Anterior cingulate cortex (tissue), 58 donors: ENCODE results near the gene CSNK2B.

Experiments
- DNase-seq, 58 donors: peaks; one replicate each; lab custom pipeline; 2025; lab: John Stamatoyannopoulos, UW

Gene CSNK2B

DNA sequence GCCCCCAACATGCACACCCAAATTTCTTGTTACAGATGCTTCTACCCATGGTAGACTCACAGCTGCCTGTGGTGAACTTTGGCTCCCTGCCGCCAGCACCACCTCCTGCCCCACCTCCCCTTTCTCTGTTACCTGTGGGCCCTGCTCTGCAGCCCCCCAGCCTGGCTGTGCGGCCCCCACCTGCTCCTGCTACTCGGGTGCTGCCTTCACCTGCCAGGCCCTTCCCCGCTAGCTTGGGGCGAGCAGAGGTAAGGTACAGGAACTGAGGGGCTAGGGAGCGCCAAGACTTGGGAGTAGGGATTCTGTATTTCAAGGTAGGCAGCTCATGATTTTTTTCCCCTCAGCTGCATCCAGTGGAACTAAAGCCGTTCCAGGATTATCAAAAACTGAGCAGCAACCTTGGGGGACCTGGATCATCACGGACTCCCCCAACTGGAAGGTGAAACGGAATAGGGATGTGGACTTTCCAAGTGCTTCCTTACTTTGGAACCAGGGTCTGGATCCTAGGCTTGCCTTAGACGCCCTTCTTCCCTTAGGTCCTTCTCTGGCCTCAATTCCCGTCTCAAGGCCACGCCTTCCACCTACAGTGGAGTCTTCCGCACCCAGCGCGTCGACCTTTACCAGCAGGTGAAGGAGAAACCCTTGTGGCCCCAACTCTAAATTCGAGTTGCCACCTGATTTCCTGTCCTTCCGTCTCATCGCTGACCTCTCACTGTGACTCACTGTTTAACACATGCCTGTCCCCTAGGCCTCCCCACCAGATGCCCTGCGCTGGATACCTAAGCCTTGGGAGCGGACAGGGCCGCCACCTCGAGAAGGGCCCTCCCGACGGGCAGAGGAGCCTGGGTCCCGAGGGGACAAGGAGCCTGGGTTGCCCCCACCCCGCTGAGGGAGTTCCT lies 28.9 kb upstream of the CSNK2B start:
- no peak for DNase-seq

DNA sequence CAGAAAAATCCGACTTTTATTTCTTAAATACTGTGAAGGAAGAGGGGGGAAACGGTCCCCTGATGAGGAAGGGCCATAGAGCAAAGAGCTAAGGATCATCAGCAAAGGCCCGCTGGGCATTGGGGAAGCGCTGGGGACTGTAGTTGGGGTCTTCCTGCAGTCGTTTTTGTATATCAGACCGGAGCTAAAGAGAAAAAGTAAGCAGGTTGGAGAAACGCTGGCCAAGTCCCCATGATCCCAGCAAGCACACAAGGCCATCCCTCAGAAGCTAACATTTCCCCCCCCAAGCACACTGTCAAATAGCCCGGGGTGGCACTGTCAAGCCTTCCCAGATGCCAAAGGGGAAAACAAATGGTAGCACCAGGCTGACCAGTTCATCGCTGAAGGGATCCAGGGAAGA lies 26.8 kb upstream of the CSNK2B start:
- DNase-seq, result no peak

DNA sequence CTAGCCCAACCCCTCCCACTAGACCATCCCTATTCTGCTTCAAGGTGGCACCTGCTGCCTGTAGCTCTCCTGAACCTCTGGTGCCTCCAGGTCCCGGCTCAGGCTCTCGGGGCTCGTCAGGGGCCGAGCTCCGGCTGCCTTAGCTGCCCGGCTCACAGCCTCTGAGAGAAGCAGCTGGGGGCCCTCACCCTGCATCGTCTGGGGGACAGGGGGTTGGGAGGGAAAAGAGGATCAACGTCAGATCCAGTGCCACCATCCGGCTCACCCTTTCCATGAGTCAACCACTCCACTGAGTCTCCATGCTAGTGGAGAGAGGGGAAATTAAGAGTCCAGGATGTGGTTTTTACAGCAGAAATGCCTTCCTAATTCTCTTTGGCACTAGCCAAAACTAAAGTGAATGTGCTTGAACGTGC lies 26.4 kb upstream of the CSNK2B start:
- DNase-seq, result no peak

DNA sequence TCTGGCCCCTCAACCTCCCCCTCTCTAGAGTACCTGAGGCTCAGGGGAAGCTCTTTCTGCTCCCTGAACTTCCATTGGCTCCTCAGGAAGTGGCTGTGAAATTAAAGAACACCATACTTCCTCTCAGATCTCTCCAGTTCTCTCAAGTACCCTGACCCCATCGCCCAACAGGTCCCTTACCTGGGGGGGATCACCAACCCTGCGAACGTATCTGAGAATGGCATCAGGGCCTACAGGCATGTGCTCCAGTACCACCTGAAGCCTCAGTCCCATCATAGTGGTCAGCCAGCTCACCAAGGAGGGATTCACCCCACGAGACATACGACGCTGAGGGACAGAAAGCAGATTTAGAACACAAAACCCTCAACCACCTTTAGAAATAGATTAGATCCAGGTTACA lies 25.3 kb upstream of the CSNK2B start:
- DNase-seq, result no peak

DNA sequence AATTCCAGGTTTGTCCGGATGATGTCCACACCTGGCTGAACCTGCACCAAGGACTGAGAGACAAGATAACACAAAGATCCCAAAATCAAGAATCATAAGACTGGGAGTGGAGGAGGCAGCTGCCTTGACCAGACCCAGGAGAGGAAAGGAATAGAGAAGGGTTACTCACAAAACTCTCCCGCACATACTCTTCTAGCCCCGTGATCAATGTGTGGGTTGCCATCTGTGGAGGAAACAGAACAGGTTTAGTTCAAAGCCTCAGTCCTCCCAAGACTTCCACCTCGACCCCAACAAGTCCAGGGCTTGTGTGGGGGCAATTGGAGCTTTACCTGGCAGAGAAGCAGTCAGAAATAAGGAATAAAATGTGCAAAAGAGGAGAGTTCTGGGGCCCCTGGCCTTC lies 24.5 kb upstream of the CSNK2B start:
- DNase-seq, result no peak

DNA sequence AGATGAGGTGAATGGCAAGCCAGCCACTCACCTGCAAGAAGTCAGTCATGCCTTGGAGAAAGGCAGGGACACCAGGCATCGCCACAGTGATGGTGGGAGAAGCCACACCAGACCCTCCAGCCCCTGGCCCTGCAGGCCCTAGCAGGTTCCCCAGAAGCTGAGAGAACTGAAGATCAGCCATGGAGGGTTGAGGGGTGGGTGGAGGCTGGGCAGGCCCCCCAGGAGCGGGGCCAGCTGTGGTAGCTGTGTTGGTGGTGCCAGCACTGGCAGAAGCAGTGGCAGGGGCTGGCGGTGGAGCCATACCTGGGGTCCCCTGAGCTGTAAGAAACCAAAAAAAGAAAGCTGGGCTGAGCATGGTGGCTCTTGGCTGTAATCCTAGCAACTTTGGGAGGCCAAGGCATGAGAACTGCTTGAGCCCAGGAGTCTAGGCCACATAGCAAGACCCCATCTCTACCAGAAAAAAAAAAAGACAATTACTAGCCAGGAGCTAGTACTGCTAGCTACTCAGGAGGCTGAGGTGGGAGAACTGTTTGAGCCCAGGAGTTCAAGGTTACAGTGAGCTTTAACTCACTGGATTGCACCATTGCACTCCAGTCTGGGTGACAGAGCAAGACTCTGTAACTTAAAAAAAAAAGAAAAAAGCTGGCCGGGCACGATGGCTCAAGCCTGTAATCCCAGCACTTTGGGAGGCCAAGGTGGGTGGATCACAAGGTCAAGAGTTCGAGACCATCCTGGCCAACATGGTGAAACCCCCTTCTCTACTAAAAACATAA lies 22.9 kb upstream of the CSNK2B start:
- no peak for DNase-seq

DNA sequence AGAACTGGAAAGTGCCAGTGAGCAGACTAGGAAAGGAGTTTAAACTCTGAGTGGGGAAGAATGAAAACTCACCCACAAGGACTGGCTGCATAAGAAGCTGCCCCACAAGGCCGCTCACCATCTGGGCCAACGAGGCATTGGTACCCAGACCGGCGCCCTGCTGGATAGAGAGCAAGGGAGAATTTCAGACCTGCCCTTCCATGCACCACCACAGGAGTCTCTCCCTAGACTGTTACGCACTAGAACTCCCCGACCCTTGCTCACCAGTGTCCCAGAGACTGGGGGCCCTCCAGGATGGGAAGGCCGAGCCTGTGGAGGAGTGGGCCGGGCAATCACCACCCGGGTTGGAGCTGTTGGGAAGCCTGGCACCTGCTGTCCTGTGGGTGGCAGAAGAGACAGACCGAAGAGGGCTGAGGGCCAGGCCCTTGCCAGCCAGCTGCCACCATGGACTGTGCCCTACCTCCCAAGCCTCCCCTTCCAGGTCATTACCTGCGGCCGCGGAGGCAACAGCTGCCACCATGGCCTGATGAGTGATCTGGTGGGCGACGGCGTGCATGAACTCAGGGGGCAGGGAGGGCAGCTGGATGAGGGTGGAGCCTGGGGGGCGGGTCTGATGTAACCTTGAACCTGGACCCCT lies 21.9 kb upstream of the CSNK2B start:
- no peak for DNase-seq

DNA sequence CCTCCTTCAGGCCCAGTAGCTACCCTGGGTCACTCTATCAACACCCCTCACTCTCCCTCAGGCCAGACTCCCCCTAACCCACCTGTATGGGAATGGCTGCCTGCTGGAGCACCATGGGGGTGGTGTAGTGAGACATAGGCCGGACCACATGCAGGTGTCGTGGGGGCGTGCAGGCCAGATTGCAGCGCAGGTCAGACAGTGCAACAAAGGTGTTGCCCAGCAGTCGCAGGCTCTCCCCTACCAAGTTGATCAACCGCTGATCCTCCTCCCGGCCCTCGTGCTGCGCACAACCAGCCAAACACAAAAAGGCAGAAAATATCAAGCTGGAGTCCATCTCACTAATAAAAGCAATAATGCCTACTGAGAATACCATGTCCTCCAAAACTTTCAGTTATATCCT lies 20.6 kb upstream of the CSNK2B start:
- DNase-seq, result no peak

DNA sequence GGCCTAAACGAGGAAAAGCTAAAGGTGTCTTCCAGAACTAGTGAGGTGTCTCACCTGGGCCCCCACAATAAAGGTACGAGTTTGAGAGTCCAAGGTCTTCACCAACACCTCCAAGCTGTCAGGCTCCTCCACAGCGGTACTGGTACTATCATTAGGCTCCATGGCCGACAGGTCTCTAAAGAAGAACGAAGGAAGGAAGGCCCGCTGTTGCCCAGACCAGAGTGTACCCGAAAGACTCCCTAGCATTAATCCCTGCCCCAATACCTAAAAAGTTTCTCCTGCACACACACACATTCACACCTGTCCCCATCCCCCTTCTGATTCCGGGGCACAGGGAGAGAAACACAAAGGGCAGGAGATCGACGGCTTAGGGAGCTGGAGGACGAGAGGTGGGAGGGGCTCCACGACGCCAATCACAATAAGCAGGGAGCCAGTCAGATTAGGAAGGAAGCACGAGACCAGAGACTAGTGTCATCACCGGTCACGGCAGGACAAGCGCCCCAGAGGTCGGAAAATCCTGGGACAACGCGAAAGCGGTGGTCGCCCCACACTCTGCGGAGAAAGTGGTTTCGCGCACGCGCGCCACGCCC lies 14.2 kb upstream of the CSNK2B start:
- peak in 8 of 58 donors; percentile 29 to 85 (median 71) for DNase-seq

DNA sequence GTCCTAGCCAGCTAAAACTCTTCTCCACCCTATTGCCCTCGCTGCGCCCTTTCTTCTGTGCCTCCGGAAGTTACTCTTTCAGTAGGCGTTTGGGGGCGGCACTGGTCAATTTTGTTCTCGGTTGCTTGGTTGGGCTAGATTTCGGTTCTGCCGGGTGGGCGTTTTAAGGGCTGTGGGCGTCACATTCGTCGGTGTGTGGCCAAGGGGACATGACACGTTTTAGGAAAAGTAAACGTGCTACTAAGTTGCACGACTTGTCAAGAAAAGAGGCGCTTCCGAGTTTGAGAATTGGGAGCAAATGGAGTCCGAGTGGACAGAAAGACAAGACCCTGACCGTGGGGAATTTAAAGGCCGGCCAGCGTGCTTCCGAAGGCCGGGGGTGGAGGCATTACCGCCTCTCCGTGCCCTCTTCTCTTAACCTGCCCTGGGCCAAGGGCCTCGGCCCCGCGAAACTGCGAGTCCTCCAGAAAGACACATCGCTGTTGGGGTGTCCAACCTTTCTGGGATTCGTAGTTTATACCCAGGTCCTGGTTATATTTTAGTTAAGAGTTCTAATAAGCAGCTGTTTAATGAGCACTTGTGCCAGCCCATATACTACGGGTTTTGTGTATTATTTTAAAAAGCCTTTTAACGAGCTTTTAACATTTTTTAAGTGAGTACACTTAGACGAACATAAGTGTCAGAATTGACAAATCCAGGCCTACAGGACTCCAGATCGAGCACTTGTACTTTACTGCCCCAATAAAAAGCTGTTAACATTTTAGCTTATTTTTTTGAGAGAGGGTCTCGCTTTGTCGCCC lies 12.8 kb upstream of the CSNK2B start:
- peak in 41 of 58 donors; percentile 71 to 96 (median 90) for DNase-seq

DNA sequence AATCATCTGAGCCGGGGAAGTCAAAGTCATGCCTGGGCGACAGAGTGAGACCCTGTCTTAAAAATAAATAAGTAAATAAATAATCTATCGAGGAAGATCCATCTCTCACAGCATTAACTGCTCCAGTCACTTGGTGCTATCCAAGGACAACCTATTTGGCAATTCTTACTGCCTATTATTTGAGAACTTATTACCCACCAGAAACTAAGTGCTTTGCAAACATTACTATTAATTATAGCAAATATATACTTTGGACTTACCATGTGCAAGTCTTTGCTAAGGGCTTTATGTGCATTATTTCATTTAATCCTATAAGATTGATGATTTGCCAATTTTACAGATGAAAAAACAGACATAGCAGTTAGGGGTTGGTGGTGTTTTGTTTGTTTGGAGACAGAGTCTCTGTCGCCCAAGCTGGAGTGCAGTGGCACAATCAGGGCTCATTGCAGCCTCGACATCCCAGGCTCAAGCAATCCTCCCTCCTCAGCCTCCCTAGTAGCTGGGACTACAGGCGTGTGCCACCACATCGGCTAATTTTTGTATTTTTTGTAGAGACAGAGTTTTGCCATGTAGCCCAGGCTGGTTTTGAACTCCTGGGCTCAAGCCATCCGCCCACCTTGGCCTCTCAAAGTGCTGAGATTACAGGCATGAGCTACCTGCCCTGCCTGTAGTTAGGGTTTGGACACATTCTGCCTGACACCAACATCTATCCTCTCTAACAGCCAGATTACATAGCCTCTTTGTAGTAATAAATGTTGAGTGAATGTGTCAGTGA lies 11.1 kb upstream of the CSNK2B start:
- DNase-seq, result no peak

DNA sequence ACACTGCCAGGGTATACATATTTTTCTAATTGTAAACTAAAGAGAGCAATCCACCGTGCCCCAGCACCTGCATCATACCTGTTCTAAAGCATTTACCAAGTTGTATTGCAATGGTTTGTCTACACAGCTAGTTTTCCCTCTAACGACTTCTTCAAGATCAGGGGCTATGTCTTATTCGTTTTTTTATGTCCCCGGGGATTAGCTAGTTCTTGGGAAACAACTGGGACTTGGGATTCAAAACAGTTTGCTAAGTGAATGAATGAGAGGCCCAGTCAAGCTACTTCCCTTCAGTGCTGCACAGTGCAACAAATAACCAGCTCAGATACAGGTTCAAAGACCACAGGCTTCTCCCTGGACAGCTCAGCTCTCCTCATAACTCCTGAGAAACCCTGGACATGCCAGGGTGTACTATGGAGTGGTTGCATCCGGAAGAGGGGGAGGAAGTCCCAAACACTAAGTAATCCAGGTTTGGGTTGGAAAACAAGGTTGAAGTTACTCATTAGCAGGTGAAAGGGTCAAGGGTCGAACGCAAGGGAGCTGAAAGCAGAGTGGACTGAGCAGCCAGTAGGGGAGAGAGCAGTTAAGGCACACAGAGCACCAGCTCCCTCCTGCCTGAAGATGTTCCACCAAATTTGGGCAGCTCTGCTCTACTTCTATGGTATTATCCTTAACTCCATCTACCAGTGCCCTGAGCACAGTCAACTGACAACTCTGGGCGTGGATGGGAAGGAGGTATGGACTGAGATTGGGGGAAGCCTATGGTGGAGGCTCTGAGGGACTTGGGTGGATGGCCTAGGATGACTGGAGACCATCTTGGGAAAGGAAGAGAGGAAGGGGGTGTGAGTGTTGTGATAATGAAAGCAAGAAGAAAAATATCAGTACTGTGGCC lies 10.3 kb upstream of the CSNK2B start, which contains the start of gene APOM:
APOM (plus strand) TSS at position 546 of the 889 bp plus-strand sequence; CDS start at position 619, 73 bp downstream.
- DNase-seq, result no peak

DNA sequence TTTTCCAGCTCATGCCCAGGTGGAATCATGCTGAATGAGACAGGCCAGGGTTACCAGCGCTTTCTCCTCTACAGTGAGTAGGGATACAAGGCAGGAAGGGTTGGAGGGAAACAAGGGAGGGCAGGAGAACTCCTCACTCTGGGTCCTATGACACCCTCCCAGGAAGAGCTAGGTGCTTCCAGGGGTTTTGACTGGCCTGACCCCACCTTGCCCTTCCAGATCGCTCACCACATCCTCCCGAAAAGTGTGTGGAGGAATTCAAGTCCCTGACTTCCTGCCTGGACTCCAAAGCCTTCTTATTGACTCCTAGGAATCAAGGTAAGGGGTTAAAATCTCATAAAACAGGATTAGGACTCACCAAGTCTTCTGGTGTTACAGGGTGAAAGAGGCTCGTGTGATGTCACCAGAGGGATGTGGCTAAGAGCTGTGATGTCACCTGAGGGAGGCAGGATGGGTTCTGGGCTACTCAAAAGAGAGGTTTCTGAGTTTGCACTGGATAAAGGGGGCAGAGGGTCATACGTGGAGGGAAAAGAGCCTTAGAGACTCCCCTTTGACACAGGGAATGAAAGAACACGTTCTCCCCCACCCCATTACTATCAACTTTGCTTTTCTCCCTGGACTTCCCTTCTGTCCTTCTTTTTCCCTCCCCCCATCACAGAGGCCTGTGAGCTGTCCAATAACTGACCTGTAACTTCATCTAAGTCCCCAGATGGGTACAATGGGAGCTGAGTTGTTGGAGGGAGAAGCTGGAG lies 8.3 kb upstream of the CSNK2B start:
- DNase-seq, result no peak

DNA sequence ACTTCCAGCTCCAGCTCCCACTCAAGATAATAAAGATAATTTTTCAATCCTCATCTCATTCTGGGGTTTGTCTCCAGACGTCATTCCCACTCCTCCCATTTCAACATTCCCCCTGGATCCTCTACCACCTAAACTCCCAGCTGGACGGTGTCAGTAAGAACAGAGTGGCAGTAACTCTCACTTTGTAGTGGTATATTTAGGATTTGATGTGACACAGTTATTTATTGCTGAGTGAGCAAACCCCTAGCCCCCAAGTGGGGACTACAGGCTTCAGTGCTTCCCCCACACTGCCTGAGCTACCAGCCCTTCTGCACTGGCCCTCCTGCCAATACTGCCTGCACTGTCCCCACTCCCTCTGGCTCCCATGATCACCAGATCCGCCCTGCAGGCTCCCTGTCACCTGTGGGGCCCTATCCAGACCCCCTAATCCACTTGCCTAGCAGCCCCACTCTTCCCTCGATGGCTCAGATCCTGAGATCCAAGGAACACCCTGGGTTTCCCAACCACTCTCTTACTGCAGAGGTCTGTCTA lies 7.7 kb upstream of the CSNK2B start:
- DNase-seq, result no peak

DNA sequence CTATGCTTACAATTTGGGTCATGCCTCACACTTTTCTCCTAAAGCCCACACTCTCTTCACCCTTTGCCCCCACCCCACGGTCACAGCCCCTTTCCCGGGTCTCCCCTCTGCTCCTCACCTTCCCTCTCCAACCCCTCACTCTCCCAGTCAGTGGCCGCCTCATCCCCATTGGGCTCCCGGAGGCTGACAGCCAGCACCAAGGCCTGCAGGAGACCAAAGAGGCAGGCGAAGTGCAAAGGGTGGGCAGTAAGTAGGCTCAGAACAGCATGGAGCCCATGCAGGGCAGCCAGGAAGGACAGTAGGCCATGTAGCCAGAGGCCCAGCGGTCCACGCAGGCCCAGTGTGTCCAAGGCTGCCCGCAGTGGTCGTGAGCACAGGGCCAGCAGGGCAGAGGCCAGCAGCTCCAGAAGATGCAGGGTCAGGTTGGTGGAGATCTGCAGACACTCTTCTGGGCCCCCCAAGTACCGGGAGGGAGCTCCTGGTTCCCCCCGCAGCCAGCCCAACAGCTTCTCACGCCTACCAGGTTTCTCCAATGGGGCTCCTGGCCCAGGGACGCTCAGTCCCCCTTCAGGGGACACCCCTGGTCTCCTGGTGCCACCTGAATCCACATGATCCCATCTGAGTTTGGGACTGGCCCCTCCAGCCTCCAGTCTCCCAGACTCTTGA lies 6.8 kb upstream of the CSNK2B start:
- no peak for DNase-seq

DNA sequence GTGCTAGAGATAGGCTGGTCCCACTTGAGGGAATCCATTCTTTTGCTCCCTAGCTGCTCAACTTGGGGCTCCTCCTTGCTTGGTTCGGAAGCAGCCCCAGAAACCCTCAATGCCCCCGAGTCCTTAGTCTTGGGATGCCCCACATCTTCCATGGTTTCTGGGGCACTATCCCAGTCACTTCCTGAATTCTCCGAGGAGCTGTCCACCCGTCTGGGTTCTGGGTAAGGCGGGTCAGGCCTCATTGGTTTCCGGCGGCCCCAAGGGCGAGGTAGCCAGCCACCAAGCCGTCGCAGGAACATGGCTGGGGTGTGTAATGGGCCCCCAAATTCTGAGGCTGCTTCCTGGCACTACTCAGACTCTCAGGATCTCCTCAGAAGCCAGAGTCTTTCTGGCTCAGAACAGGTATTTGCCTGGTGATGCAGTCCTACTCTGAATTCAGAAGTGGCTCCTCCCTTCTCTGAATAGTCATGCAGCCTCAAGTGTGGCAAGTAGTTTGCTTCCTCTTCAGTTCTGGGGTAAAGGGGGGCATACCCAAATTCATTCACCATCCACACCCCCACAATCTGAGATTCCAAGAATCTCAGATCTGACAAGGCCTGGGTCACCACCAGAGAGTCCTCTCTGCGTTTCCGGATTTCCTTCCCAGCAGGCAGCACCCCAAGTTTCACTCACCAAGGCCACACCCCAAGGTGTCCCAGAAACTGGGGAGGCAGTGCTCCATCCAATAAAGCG lies 6.1 kb upstream of the CSNK2B start:
- peak in 1 of 58 donors; percentile 1 for DNase-seq
